Measurements from ENCODE around the gene CIAO2B. TPM values are rescaled to one million over a fixed set of nuclear protein-coding genes. Genes with fewer than 3 reads are reported as not detected.
A peak's percentile ranks its signal among the peaks of the same experiment; 100 is the strongest.

CIAO2B gene
- total RNA-seq, 2 donors from 2014 or later = 153 to 167 TPM

GRCh38 chr16:66923866-66924265 is 10.3 kb downstream of the CIAO2B start:
- Mint-ChIP-seq H3K27ac (no peak overlapping the region), H3K4me3 (peak overlapping the region; percentile 16), H3K4me1 (peaks cover 5% of the 10 kb centered on the region), H3K27me3 (peaks cover 21% of the 10 kb centered on the region), H3K9me3 (no peaks in the 10 kb centered on the region), H3K36me3 (ENCODE audit: low read depth) (no peaks in the 10 kb centered on the region)
- no peak for ATAC-seq (replicated peaks)

DNA sequence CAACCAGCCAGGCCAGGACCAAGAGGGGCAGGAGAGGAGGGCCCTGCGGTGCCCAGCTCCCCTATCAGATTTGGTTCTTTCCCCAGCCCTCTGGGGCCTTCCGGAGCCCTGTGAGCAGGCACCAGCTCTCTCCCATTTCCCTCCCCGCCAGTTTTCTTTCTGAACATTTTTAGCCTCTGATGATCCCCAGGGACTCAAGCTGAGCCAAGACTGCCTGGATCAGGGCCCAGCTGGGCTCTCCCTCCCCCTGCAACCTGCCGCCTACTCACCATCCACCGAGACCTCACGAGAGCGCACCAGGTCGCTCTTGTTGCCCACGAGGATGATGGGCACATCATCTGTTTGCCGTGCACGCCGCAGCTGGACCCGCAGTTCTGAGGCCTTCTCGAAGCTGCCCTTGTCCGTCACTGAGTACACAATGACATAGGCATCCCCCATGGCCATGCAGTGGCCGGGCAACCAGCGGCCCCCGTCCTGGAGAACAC is 10.9 kb downstream of the CIAO2B start:
- H3K36me3 Mint-ChIP-seq (ENCODE audit: low read depth) = no peaks in the 10 kb centered on the region
- H3K27me3 Mint-ChIP-seq = peaks cover 21% of the 10 kb centered on the region
- H3K4me1 Mint-ChIP-seq = peaks cover 5% of the 10 kb centered on the region
- no peaks in the 10 kb centered on the region for H3K9me3 Mint-ChIP-seq
- ATAC-seq (replicated peaks) = no peak
- no peak overlapping the region for H3K4me3 Mint-ChIP-seq
- H3K27ac Mint-ChIP-seq = no peak overlapping the region

- no peaks in the 10 kb centered on the region for H3K36me3 Mint-ChIP-seq (ENCODE audit: low read depth)
- H3K9me3 Mint-ChIP-seq = no peaks in the 10 kb centered on the region
- peaks cover 21% of the 10 kb centered on the region for H3K27me3 Mint-ChIP-seq
- no peaks in the 10 kb centered on the region for H3K4me1 Mint-ChIP-seq
- no peak for ATAC-seq (replicated peaks)
- H3K4me3 Mint-ChIP-seq = no peak overlapping the region
- H3K27ac Mint-ChIP-seq = no peak overlapping the region
These were observed 12.3 kb downstream of the CIAO2B start for GRCh38 chr16:66921729-66922450.

DNA sequence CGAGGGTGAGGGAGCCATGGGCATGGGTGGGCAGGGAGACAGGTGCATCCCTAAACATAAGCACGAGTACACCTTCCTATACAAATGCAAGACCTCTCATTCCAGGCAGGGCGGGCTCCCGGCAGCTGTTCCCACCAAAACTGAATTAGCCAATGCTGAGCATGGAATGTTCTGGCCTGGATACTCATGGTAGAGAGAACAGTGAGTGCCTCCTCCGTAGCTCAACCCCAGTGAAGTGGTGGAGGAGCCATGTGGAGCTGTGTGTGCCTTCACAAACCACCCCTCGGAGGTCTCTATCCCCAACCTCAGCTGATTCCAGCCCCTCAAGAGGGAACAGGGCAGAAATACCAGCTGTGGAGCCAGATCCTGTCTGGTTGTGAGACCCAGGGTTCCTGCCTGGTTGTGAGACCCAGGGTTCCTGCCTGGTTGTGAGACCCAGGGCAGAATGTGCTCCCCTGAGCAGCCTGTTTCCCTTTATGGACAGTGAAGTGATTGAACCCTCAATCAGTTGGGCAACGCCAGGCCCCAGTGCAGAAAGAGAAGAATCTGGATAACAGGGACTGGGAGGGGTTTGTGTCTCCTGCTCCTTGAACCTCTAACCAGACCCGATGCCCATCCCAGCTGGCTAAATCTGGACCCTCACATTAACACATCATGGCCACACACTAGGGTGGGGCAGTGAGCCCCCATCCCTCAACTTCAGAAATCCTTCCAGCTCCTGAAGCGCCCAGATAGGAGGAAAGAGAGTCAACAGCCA is 13.1 kb downstream of the CIAO2B start:
- H3K27me3 Mint-ChIP-seq = peaks cover 21% of the 10 kb centered on the region
- no peak overlapping the region for H3K27ac Mint-ChIP-seq

GRCh38 chr16:66920299-66920590 is 14.0 kb downstream of the CIAO2B start:
- H3K4me3 Mint-ChIP-seq = no peak overlapping the region
- no peaks in the 10 kb centered on the region for H3K9me3 Mint-ChIP-seq
- H3K27me3 Mint-ChIP-seq = peaks cover 21% of the 10 kb centered on the region
- no peak for ATAC-seq (replicated peaks)
- no peaks in the 10 kb centered on the region for H3K4me1 Mint-ChIP-seq
- H3K36me3 Mint-ChIP-seq (ENCODE audit: low read depth) = no peaks in the 10 kb centered on the region
- no peak overlapping the region for H3K27ac Mint-ChIP-seq

More for the DNA sequence above, 13.1 kb downstream of the CIAO2B start:
- Mint-ChIP-seq H3K36me3 (ENCODE audit: low read depth) (no peaks in the 10 kb centered on the region), H3K9me3 (no peaks in the 10 kb centered on the region), H3K4me3 (no peak overlapping the region), H3K4me1 (no peaks in the 10 kb centered on the region)
- no peak for ATAC-seq (replicated peaks)

DNA sequence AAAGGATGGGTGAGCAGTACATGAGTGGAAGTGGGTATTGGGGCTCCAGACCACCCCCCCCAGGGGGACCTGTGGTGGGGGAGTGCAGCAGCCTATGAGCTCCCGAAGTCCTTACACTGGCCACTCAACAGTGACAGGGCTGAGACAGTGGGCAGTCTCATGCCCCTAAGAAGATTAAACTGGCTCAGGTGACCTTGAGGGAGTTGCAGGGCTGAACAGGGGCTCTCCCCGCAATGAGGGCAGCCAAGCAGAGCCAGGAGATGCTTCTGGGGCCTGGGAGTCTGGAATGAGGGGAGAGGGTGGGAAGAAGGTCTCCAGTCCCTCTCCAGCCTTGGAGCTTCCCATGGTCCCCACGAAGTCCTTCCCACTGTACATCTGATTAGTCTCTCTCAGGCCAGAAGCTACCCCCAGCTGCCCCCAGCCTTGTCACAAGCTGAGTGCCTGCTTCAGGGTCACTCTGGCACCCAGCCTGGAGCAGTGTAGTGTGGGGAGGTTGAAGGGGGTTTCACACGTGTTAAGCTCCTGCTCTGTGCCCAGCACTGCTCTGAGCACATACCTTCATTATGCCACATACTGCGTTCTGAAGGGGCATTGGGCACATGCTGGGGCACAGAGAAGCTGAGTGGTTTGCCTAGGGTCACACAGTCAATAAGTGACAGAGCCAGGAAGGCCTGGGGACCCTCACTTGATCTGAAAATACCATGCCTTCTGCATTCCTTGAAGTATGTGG is 14.5 kb downstream of the CIAO2B start:
- Mint-ChIP-seq H3K36me3 (ENCODE audit: low read depth) (no peaks in the 10 kb centered on the region), H3K4me1 (no peaks in the 10 kb centered on the region), H3K27me3 (peaks cover 21% of the 10 kb centered on the region), H3K4me3 (no peak overlapping the region), H3K9me3 (no peaks in the 10 kb centered on the region), H3K27ac (no peak overlapping the region)
- no peak for ATAC-seq (replicated peaks)

- Mint-ChIP-seq H3K4me3 (no peak within 1 kb of the TSS), H3K36me3 (ENCODE audit: low read depth) (no peaks in the 10 kb centered on the region), H3K27me3 (peaks cover 20% of the 10 kb centered on the region), H3K27ac (no peak within 1 kb of the TSS), H3K9me3 (no peaks in the 10 kb centered on the region), H3K4me1 (no peaks in the 10 kb centered on the region)
- no peak for ATAC-seq (replicated peaks)
These were observed 15.2 kb downstream of the CIAO2B start, which contains the start of gene CDH16 for GRCh38 chr16:66918803-66919568. Gene CDH16, minus strand, starts transcription at chr16:66918885. Its CDS starts 820 bp downstream, at chr16:66918065.

DNA sequence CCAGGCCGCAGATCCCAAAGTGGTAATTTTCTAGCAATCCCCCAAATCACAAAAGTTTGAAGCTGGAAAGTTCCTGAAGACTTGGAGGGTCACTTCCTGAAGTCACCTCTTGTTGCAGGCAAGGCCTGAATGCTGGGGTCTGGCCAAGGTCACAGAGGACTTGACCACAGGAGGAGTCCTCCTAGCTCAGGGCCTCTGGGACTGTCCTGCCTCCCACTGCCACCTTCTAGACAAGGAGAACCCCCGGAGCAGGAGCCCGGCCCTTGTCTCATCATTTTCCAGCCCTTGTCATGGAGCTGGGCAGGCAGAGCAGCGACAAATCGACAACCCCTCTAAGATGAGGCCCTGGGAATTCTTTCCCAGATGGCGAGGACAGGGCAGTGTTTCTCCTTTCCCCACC is 15.8 kb downstream of the CIAO2B start:
- Mint-ChIP-seq H3K4me3 (no peak overlapping the region), H3K27me3 (peaks cover 14% of the 10 kb centered on the region), H3K36me3 (ENCODE audit: low read depth) (no peaks in the 10 kb centered on the region), H3K27ac (no peak overlapping the region), H3K4me1 (no peaks in the 10 kb centered on the region), H3K9me3 (no peaks in the 10 kb centered on the region)
- ATAC-seq (replicated peaks) = no peak

- no peaks in the 10 kb centered on the region for H3K9me3 Mint-ChIP-seq
- H3K4me1 Mint-ChIP-seq = no peaks in the 10 kb centered on the region
- H3K27me3 Mint-ChIP-seq = peaks cover 10% of the 10 kb centered on the region
- no peak overlapping the region for H3K27ac Mint-ChIP-seq
- no peaks in the 10 kb centered on the region for H3K36me3 Mint-ChIP-seq (ENCODE audit: low read depth)
- H3K4me3 Mint-ChIP-seq = no peak overlapping the region
- ATAC-seq (replicated peaks) = no peak
These were observed 16.5 kb downstream of the CIAO2B start for GRCh38 chr16:66917741-66918140.

- Mint-ChIP-seq H3K9me3 (no peaks in the 10 kb centered on the region), H3K4me1 (no peaks in the 10 kb centered on the region), H3K27ac (no peak overlapping the region), H3K36me3 (ENCODE audit: low read depth) (no peaks in the 10 kb centered on the region), H3K27me3 (peaks cover 10% of the 10 kb centered on the region), H3K4me3 (no peak overlapping the region)
- ATAC-seq (replicated peaks) = no peak
These were observed 17.7 kb downstream of the CIAO2B start for GRCh38 chr16:66916518-66916917.

DNA sequence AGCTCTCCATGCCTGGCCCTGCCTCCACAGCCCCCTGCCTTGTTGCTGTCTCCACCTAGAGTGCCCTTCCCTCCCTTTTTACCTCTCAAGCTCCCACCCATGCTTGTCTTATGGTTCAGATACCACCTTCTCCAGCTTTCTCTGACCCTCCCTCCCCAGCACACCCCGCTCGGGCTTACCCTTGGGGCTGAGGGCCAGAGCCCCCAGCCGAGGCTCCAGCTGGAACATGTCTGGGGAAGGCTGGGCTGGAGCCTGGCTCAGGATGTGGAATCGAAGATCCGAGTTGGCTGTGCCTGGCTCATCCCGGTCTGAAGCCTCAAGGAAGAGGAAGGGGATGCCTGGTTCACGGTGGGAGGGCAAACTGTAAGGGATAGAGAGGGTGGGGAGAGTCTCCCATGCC is 19.2 kb downstream of the CIAO2B start:
- Mint-ChIP-seq H3K4me1 (no peaks in the 10 kb centered on the region), H3K36me3 (ENCODE audit: low read depth) (no peaks in the 10 kb centered on the region), H3K27ac (no peak overlapping the region), H3K9me3 (no peaks in the 10 kb centered on the region), H3K27me3 (peaks cover 4% of the 10 kb centered on the region), H3K4me3 (no peak overlapping the region)
- ATAC-seq (replicated peaks) = no peak

DNA sequence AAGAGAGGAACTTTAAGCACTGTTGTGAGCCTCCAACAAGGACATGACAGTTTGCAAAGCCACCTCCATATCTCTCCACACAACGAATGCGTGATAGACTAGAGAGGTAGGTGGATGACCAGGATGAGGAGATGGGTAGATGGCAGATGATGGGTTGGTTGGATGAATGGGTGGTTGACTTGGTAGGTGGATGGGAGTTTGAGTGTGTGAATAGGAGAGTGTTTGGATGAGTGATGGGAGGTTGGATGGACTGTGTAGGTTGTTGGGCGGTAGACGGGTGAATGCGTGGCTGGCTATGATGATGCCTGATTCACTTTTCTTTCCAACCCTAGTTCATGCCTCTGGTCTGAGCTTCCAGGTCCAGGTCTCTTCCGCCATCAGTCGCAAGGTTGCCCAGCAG is 19.7 kb downstream of the CIAO2B start:
- H3K4me1 Mint-ChIP-seq = no peaks in the 10 kb centered on the region
- H3K27ac Mint-ChIP-seq = no peak overlapping the region
- no peaks in the 10 kb centered on the region for H3K36me3 Mint-ChIP-seq (ENCODE audit: low read depth)
- ATAC-seq (replicated peaks) = no peak
- no peaks in the 10 kb centered on the region for H3K9me3 Mint-ChIP-seq
- H3K27me3 Mint-ChIP-seq = peaks cover 4% of the 10 kb centered on the region
- H3K4me3 Mint-ChIP-seq = no peak overlapping the region

DNA sequence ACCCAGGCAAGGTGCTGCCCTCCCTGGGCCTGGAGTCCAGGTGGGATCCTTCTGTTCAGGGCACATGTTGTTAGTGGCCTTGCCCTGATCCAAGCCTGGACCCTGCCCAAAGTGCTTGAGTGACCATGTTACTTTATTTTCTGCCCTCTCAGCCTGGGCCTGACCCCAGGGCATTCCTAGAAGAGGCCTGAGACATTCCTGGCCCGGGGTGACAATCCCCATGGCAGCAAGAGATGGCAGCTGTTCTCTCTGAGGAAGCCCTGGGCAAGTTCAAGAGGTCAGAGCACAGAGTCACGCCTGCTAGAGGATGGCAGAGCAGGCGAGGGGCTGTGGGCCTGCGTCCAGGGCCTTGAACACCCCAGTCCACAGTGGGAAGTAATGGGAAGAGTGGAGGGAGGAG is 20.5 kb downstream of the CIAO2B start:
- H3K4me1 Mint-ChIP-seq = no peaks in the 10 kb centered on the region
- no peak for ATAC-seq (replicated peaks)
- no peaks in the 10 kb centered on the region for H3K9me3 Mint-ChIP-seq
- no peak overlapping the region for H3K4me3 Mint-ChIP-seq
- no peak overlapping the region for H3K27ac Mint-ChIP-seq
- H3K36me3 Mint-ChIP-seq (ENCODE audit: low read depth) = no peaks in the 10 kb centered on the region
- H3K27me3 Mint-ChIP-seq = no peaks in the 10 kb centered on the region

DNA sequence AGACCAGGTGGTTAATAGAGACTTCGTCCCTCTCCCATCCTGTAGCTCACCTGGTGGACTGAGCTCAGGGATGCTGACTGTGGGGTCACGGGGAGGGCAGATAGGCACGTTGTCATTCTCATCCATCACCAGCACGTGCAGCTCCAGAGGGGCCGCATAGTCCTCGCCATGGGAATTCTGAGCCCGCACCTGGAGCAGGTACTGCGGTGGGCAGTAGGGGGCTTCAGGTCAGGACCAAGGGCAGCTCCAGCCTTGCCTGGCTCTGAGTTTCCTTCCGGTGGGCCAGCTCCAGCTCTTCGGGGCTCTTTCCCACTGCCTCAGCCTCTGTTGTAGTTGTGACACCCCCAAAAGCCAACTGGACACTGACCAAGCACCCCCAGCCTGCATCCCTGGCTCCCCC is 21.1 kb downstream of the CIAO2B start:
- Mint-ChIP-seq H3K4me3 (no peak overlapping the region), H3K27me3 (no peaks in the 10 kb centered on the region), H3K9me3 (no peaks in the 10 kb centered on the region), H3K27ac (no peak overlapping the region), H3K36me3 (ENCODE audit: low read depth) (no peaks in the 10 kb centered on the region), H3K4me1 (no peaks in the 10 kb centered on the region)
- ATAC-seq (replicated peaks) = no peak
